Measurements from ENCODE around the gene PTGDR.

- TF ChIP-seq ZNF274 (IDR thresholded peaks at IDR 0.05; ENCODE audit: low read depth, low read length) (no peak), SUZ12 (IDR thresholded peaks at IDR 0.05; ENCODE audit: extremely low read depth, insufficient read depth, insufficient read length) (no peak), YY1 (IDR thresholded peaks at IDR 0.05; ENCODE audit: insufficient read depth, insufficient read length) (no peak)
Observed at GRCh38 chr14:52279408-52279807, 11.9 kb downstream of the PTGDR start.
